ENCODE measurements around the gene ADAMTS2.

ADAMTS2 gene

DNA sequence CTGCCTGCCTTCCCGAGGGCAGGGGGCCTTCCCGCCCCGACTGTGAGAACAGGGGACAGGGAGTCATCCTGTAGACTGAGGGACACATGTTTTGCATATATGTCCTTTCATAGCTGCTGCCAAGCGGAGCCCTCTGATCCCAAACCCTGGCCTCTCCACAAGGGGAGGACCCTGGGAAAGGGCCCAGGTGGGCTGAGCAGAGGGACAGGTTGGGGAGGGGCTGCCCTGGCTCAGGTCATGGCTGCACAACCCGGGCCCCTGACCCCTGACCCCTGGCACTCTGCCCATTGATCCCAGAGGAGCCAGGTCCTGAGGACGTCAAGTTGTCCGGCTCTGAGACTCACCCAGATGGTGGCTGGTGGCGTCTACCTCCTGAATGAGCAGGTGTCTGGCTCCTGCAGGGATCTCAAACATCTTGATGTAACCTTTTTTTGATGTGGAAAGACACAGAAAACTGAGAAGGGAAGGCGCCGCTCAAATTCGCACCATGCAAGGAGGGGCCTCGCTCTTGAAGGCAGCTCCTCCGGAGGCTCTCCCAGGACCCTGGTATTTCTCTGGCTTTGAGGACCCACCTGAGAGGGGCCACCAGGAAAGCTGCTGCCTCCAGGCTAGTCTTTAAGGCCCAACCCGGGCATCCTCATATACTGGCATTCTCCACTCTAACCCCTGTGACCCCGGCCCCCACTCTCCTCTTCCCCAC is 213.2 kb downstream of the ADAMTS2 start:
- DNase-seq (ENCODE audit: insufficient read length, low spot score) (no peak), FAIRE-seq (no peak)
- TF ChIP-seq TAF1 (IDR thresholded peaks at IDR 0.05; ENCODE audit: low read depth, low read length) (no peak), POU2F2 (IDR thresholded peaks at IDR 0.05; ENCODE audit: low read depth, low read length) (no peak), POLR2AphosphoS5 (IDR thresholded peaks at IDR 0.05; ENCODE audit: low read depth, low read length) (no peak), POLR2A (IDR thresholded peaks at IDR 0.05; ENCODE audit: low read depth, low read length) (no peak), SPI1 (IDR thresholded peaks at IDR 0.05; ENCODE audit: low read depth, low read length) (no peak), PAX5 (IDR thresholded peaks at IDR 0.05; ENCODE audit: insufficient read depth, low read length, severe bottlenecking) (no peak)

GRCh38 chr5:179131321-179131835 is 213.9 kb downstream of the ADAMTS2 start:
- no peak for TF ChIP-seq TAF1 (IDR thresholded peaks at IDR 0.05; ENCODE audit: low read depth, low read length)
- TF ChIP-seq PAX5 (IDR thresholded peaks at IDR 0.05; ENCODE audit: insufficient read depth, low read length, severe bottlenecking): no peak
- no peak for DNase-seq (ENCODE audit: insufficient read length, low spot score)
- FAIRE-seq: no peak

- FAIRE-seq (no peak), DNase-seq (ENCODE audit: insufficient read length, low spot score) (no peak)
- TF ChIP-seq POU2F2 (IDR thresholded peaks at IDR 0.05; ENCODE audit: low read depth, low read length) (no peak), POLR2A (IDR thresholded peaks at IDR 0.05; ENCODE audit: low read depth, low read length) (no peak), TAF1 (IDR thresholded peaks at IDR 0.05; ENCODE audit: low read depth, low read length) (no peak), POLR2AphosphoS5 (IDR thresholded peaks at IDR 0.05; ENCODE audit: low read depth, low read length) (no peak), SPI1 (IDR thresholded peaks at IDR 0.05; ENCODE audit: low read depth, low read length) (no peak), PAX5 (IDR thresholded peaks at IDR 0.05; ENCODE audit: insufficient read depth, low read length, severe bottlenecking) (no peak)
These were observed 215.1 kb downstream of the ADAMTS2 start for GRCh38 chr5:179130101-179130681.

- no peak for TF ChIP-seq TAF1 (IDR thresholded peaks at IDR 0.05; ENCODE audit: low read depth, low read length)
- no peak for TF ChIP-seq PAX5 (IDR thresholded peaks at IDR 0.05; ENCODE audit: insufficient read depth, low read length, severe bottlenecking)
- no peak for TF ChIP-seq SPI1 (IDR thresholded peaks at IDR 0.05; ENCODE audit: low read depth, low read length)
- TF ChIP-seq POLR2AphosphoS5 (IDR thresholded peaks at IDR 0.05; ENCODE audit: low read depth, low read length): no peak
- TF ChIP-seq POU2F2 (IDR thresholded peaks at IDR 0.05; ENCODE audit: low read depth, low read length): no peak
- no peak for TF ChIP-seq POLR2A (IDR thresholded peaks at IDR 0.05; ENCODE audit: low read depth, low read length)
- DNase-seq (ENCODE audit: insufficient read length, low spot score): no peak
- no peak for FAIRE-seq
These were observed 215.6 kb downstream of the ADAMTS2 start for GRCh38 chr5:179129607-179130071.

DNA sequence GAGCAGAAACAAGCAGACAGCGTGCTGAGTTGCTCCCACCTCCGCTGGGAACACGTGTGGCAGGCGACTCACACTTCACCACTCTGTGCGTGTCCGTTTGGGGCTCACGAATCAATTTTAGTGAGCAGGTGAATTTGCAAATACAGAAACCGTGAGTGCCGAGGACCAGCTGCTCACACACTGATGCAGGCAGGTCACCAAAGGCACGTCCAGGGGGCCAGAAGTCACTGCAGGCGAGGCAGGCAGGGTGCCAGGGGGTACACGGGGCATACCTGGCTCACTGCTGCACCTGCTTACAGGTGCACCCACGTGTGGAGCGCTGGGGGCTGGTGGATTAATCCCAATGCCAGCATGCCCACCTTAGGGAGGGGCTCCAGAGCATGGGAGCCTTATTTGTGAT is 216.3 kb downstream of the ADAMTS2 start:
- DNase-seq (ENCODE audit: insufficient read length, low spot score) (no peak), FAIRE-seq (no peak)
- TF ChIP-seq PAX5 (IDR thresholded peaks at IDR 0.05; ENCODE audit: insufficient read depth, low read length, severe bottlenecking): no peak
- no peak for TF ChIP-seq SPI1 (IDR thresholded peaks at IDR 0.05; ENCODE audit: low read depth, low read length)
- no peak for TF ChIP-seq POLR2AphosphoS5 (IDR thresholded peaks at IDR 0.05; ENCODE audit: low read depth, low read length)
- TF ChIP-seq TAF1 (IDR thresholded peaks at IDR 0.05; ENCODE audit: low read depth, low read length): no peak
- no peak for TF ChIP-seq POLR2A (IDR thresholded peaks at IDR 0.05; ENCODE audit: low read depth, low read length)
- no peak for TF ChIP-seq POU2F2 (IDR thresholded peaks at IDR 0.05; ENCODE audit: low read depth, low read length)

DNA sequence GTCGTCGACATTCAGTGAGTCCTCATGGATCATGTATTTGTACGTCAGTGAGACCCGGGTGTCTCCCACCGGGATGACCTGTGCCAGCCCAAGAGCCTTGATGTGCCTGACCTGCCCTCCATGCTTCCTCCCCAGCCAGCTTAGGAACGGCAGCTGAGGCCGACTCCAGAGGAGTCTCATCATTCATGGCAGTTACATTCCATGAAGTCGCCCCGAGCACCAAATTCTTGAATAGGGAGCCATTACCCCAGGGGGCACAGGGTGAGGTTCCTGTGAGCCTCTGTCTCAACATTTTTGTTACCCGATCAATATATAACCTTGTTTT is 217.3 kb downstream of the ADAMTS2 start:
- FAIRE-seq: no peak
- no peak for DNase-seq (ENCODE audit: insufficient read length, low spot score)
- no peak for TF ChIP-seq POU2F2 (IDR thresholded peaks at IDR 0.05; ENCODE audit: low read depth, low read length)
- TF ChIP-seq POLR2A (IDR thresholded peaks at IDR 0.05; ENCODE audit: low read depth, low read length): no peak
- no peak for TF ChIP-seq TAF1 (IDR thresholded peaks at IDR 0.05; ENCODE audit: low read depth, low read length)
- no peak for TF ChIP-seq SPI1 (IDR thresholded peaks at IDR 0.05; ENCODE audit: low read depth, low read length)
- TF ChIP-seq POLR2AphosphoS5 (IDR thresholded peaks at IDR 0.05; ENCODE audit: low read depth, low read length): no peak
- TF ChIP-seq PAX5 (IDR thresholded peaks at IDR 0.05; ENCODE audit: insufficient read depth, low read length, severe bottlenecking): no peak

DNA sequence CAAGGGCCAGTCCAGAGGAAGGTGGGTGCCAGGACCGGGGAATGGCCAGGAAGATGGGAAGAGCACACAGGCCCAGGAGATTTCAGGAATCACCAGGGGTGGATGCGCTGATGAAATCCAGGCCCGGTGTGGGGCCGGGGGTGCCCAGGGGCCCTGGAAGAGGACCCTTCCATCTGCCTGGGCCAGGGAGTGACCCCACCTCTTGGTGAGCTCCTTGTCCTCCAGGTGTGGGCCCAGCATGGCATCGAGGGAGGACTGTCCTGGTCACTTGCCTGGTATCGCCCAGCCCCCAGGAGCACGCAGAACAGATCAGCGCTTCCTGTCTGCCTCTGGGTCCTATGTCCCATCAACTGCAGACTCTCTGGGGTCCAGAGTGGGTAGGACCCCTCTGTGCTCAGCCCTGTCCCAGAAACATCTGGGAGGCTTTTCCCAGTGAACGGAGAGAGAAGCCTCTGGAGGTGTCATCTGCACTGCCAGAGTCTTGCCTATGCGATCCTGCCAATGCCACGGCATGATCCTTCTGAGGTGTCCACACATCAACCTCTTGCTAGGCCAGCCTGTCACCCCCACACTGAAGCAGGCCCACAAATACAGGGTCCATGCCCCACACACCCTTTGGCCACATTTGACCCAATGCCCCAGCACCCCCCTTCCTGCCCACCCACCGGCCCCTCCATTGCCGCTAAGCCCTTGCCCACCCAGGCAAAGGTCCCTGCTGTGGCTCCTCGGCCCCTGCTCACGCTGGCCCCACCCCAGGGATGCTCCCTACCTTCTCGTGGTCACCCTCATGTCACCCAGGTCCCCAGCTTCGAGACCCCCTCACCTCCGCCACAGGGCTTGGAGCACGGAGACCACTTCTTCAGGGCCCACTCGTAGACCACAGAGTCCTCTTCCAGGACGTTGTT is 217.9 kb downstream of the ADAMTS2 start:
- FAIRE-seq: no peak
- TF ChIP-seq PAX5 (IDR thresholded peaks at IDR 0.05; ENCODE audit: insufficient read depth, low read length, severe bottlenecking): no peak
- DNase-seq (ENCODE audit: insufficient read length, low spot score): no peak

- FAIRE-seq (no peak), DNase-seq (ENCODE audit: insufficient read length, low spot score) (no peak)
- TF ChIP-seq POU2F2 (IDR thresholded peaks at IDR 0.05; ENCODE audit: low read depth, low read length) (no peak), POLR2A (IDR thresholded peaks at IDR 0.05; ENCODE audit: low read depth, low read length) (no peak), PAX5 (IDR thresholded peaks at IDR 0.05; ENCODE audit: insufficient read depth, low read length, severe bottlenecking) (no peak), SPI1 (IDR thresholded peaks at IDR 0.05; ENCODE audit: low read depth, low read length) (no peak)
These were observed 218.7 kb downstream of the ADAMTS2 start for GRCh38 chr5:179126506-179126991.

DNA sequence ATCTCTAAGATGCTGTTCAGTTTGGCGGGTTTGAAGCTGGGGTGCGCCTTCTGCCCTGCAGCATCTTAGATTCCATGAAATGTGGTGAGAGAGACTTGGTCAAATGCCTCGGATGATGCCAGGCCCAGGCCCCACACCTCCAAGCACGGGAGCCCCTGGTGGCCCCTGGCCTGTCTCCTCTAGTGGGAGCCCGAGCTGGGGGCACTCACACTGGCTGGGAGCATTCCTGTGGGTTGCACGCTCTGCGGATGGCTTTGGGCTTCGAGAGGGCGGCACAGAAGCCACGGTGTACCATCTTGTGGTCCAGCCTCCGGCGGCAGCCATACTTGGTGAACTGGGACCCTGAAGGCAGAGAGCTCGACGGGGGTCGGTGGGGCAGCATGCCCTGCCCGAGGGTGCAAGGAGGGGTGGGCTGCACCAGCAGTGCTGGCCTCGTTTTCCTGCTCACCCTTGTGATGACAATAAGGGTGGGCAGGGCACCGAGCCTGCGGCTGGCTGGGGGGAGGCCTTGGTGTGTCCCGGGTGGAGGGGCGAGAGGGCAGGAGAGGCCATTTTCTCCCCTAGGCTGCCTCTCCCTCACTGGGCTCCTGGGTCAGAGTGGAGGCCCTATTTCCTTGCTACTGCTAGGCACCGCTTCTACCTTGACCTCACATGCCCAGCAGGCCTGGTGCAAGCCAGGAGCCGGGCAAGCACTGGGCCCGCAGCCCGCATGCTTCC is 219.3 kb downstream of the ADAMTS2 start:
- DNase-seq (ENCODE audit: insufficient read length, low spot score) (no peak), FAIRE-seq (no peak)
- no peak for TF ChIP-seq TAF1 (IDR thresholded peaks at IDR 0.05; ENCODE audit: low read depth, low read length)
- TF ChIP-seq PAX5 (IDR thresholded peaks at IDR 0.05; ENCODE audit: insufficient read depth, low read length, severe bottlenecking): no peak
- TF ChIP-seq SPI1 (IDR thresholded peaks at IDR 0.05; ENCODE audit: low read depth, low read length): no peak
- no peak for TF ChIP-seq POLR2A (IDR thresholded peaks at IDR 0.05; ENCODE audit: low read depth, low read length)
- TF ChIP-seq POLR2AphosphoS5 (IDR thresholded peaks at IDR 0.05; ENCODE audit: low read depth, low read length): no peak
- TF ChIP-seq POU2F2 (IDR thresholded peaks at IDR 0.05; ENCODE audit: low read depth, low read length): no peak

Data from GM12891 (cell line).